ENCODE data around the gene ESYT3.

The ESYT3 gene

DNA sequence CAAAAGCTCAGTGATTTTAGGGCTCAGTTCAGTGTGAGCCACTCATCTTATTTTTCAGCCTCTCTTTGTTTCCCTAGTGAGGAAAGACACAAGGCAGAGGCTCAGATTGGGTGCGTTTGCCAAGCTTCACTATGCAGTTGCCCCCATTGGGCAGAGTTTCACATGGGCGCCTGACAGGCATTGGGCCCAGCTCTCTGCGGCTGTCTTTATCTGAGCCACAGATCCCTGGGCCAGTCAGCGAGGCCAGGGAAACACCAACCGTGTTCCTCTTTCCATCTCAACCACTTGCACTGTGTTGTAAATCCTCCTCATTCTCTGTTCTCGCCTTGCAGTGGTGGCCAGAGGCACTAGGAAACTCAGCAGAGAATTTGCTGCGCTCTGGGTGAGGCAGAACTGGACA lies 10.8 kb downstream of the ESYT3 start:
- in situ Hi-C loops (cut with MboI; ENCODE audit: low pct_unique_long_range_greater_than_20kb, low sequenced_read_pairs, unreplicated experiment), result no loop called here
- TF ChIP-seq, protein P1, sequence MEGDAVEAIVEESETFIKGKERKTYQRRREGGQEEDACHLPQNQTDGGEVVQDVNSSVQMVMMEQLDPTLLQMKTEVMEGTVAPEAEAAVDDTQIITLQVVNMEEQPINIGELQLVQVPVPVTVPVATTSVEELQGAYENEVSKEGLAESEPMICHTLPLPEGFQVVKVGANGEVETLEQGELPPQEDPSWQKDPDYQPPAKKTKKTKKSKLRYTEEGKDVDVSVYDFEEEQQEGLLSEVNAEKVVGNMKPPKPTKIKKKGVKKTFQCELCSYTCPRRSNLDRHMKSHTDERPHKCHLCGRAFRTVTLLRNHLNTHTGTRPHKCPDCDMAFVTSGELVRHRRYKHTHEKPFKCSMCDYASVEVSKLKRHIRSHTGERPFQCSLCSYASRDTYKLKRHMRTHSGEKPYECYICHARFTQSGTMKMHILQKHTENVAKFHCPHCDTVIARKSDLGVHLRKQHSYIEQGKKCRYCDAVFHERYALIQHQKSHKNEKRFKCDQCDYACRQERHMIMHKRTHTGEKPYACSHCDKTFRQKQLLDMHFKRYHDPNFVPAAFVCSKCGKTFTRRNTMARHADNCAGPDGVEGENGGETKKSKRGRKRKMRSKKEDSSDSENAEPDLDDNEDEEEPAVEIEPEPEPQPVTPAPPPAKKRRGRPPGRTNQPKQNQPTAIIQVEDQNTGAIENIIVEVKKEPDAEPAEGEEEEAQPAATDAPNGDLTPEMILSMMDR (IDR thresholded peaks at IDR 0.05; ENCODE audit: extremely low read depth, insufficient read depth, missing control alignments), result no peak
- no peak for DNase-seq (ENCODE audit: low spot score)

DNA sequence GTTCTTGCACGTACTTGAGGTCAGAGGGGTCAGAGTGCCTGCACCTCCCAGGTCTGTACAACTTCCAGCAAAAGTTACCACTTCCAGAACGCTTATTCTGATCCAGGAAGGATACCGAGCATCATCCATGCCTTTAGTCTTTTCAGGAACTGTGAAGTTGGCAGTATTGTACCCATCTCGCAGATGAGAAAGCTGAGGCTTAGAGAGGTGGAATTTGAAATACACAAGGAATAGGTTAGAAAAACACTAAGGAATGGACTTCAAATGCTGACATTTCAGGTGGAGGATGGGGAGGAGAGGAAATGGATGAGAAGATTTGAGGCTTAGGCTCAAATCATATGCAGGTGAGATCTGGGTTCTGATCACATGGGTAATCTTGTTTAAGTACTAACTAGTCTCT lies 11.2 kb downstream of the ESYT3 start:
- in situ Hi-C loops (cut with MboI; ENCODE audit: low pct_unique_long_range_greater_than_20kb, low sequenced_read_pairs, unreplicated experiment), result no loop called here
- TF ChIP-seq, protein P1 (IDR thresholded peaks at IDR 0.05; ENCODE audit: extremely low read depth, insufficient read depth, missing control alignments), result no peak
- no peak for DNase-seq (ENCODE audit: low spot score)

DNA sequence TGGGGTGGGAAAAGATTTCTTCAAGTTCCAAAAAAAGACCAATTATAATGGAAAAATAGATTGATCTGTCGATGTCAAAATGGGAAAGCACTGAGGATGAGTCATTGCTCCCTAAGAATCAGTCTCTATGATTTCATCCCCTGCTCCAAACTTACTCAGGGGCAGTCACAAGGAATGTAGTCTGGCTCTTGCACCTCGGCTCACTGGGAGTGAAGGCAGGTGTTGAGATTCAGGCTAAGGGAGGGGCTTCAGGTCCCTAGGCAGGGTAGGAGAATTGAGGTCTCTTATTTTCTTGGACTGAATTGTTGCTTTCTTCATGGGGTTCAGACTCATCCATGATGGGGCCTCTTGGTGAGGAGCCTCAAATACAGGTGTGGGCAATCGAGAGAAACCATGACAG lies 14.2 kb downstream of the ESYT3 start:
- TF ChIP-seq, protein P1 (IDR thresholded peaks at IDR 0.05; ENCODE audit: extremely low read depth, insufficient read depth, missing control alignments), result no peak
- in situ Hi-C loops (cut with MboI; ENCODE audit: low pct_unique_long_range_greater_than_20kb, low sequenced_read_pairs, unreplicated experiment), result no loop called here
- DNase-seq (ENCODE audit: low spot score), result no peak

DNA sequence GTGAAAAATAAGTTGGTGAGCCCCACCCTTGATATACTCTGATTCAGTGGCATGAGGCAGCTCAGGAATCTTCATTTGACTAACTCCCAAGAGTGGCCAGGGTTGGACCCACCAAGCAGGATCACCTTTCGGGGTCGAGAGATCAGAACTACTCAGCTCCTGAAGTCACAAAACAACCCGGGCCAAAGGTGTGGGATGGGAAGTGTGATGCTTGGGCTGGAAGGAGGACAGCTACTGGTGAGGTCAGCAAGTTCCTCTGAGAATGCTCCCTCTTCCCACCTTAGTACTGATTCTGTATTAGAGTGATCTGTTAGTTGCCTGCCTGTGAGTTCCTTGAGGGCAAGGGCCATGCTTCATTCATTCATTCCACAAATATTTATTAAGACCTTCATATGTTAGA lies 15.1 kb downstream of the ESYT3 start:
- no peak for DNase-seq (ENCODE audit: low spot score)
- TF ChIP-seq, protein P1 (IDR thresholded peaks at IDR 0.05; ENCODE audit: extremely low read depth, insufficient read depth, missing control alignments), result no peak
- in situ Hi-C loops (cut with MboI; ENCODE audit: low pct_unique_long_range_greater_than_20kb, low sequenced_read_pairs, unreplicated experiment), result no loop called here

DNA sequence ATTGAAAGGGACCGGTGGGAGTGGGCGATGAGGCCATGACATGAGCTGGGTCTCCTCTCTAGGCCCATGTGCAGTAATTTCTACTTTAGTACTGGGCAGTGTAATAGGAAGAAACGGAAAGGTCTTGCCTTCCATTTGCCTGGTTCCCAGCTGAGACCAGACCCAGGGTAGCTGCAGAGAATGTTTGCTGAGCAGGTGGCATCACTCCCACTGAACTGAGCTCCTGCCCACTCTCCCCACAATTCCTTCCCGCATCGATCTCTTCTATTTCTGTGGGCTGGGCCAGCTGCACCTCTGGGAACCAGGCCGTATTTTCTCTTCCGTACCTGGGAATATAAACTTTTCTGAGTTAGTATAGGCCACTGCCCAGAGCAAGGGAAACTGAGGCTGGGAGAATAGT lies 15.8 kb downstream of the ESYT3 start:
- DNase-seq (ENCODE audit: low spot score), result no peak
- in situ Hi-C loops (cut with MboI; ENCODE audit: low pct_unique_long_range_greater_than_20kb, low sequenced_read_pairs, unreplicated experiment), result loop anchor here (25.0 kb wide), 1 partner anchor 487 kb away; the partner anchor contains the start of genes FOXL2 and FOXL2NB
- TF ChIP-seq, protein P1 (IDR thresholded peaks at IDR 0.05; ENCODE audit: extremely low read depth, insufficient read depth, missing control alignments), result no peak

DNA sequence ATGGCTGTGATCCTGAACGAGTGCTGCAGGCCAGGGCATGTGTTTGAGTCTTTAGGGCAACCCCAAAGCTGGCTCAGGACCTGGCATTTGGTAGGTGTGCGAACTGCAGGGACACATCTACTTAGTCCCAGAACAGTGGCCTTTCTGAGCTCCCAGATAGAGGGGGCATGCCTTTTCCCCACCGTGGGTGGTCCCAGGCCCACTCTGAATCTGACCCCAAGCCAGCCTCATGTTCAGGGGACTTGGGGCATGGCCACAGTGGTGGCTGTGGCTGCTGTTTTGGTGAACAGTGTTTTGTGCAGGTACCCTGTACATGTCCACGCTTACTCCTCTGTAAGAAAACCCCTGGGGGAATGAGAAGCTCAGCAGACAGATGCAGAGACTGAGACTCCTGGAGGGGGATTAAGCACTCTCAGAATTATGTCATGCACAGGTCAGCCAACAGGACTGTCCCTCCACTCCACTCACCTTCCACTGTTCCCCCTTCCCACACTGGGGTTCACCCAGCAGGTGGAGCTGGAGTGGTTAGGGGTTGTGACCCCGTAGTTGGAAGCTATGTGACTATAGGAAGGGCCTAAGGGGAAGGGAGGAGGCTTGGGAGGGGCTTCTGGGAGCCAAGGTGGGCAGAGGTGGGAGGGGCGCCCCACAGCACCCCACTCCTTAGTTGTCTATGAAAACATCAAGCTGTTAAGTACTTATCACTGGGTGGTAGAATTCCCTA lies 16.4 kb downstream of the ESYT3 start:
- in situ Hi-C loops (cut with MboI; ENCODE audit: low pct_unique_long_range_greater_than_20kb, low sequenced_read_pairs, unreplicated experiment), result loop anchor here (25.0 kb wide), 1 partner anchor 486 kb away; the partner anchor contains the start of genes FOXL2 and FOXL2NB
- TF ChIP-seq, protein P1 (IDR thresholded peaks at IDR 0.05; ENCODE audit: extremely low read depth, insufficient read depth, missing control alignments), result no peak
- no peak for DNase-seq (ENCODE audit: low spot score)

Data from GM13977 (cell line).